GF-D8 (cell line): ENCODE data around the gene TAS1R2.

Experiments used
- DNase-seq: peaks from one replicate; lab custom pipeline; 2025; lab: John Stamatoyannopoulos, UW

The TAS1R2 gene

GRCh38 chr1:18802231-18802630 is 57.2 kb downstream of the TAS1R2 start:
- no peak for DNase-seq

- DNase-seq: no peak
These were observed 59.2 kb downstream of the TAS1R2 start for GRCh38 chr1:18800258-18800657.

- DNase-seq: no peak
These were observed 60.0 kb downstream of the TAS1R2 start for GRCh38 chr1:18799454-18799853.

- no peak for DNase-seq
These were observed 60.5 kb downstream of the TAS1R2 start for GRCh38 chr1:18798946-18799345.

GRCh38 chr1:18798533-18798932 is 60.9 kb downstream of the TAS1R2 start:
- no peak for DNase-seq

GRCh38 chr1:18796950-18797349 is 62.5 kb downstream of the TAS1R2 start:
- DNase-seq: no peak

- DNase-seq: no peak
These were observed 64.3 kb downstream of the TAS1R2 start for GRCh38 chr1:18795002-18795689.

- no peak for DNase-seq
These were observed 64.9 kb downstream of the TAS1R2 start for GRCh38 chr1:18794561-18794960.

- DNase-seq: no peak
These were observed 65.4 kb downstream of the TAS1R2 start for GRCh38 chr1:18794051-18794450.

GRCh38 chr1:18793164-18793563 is 66.3 kb downstream of the TAS1R2 start:
- DNase-seq: no peak

GRCh38 chr1:18792747-18793146 is 66.7 kb downstream of the TAS1R2 start:
- DNase-seq: no peak
